DOHH2 (cell line): ENCODE results near the gene SH3BP5L.

Experiments used
- EZH2phosphoT487 ChIP-seq: fragments of 200-600 bp; sonication (generic); IDR thresholded peaks from 2 replicates; pipeline ENCODE4 v1.6.1; 2017; ENCODE audit warnings: borderline replicate concordance, mild to moderate bottlenecking, antibody characterized with exemption, low read length, moderate library complexity, mixed read lengths
- TF ChIP-seq, protein P1 (sequence below): fragments of 200-600 bp; sonication (generic); IDR thresholded peaks from one replicate; pipeline ENCODE4 v1.5.1; 2014; ENCODE audit warnings: antibody characterized with exemption, mild to moderate bottlenecking, low read depth, low read length; ENCODE audit not compliant: poor library complexity, severe bottlenecking

DNA sequence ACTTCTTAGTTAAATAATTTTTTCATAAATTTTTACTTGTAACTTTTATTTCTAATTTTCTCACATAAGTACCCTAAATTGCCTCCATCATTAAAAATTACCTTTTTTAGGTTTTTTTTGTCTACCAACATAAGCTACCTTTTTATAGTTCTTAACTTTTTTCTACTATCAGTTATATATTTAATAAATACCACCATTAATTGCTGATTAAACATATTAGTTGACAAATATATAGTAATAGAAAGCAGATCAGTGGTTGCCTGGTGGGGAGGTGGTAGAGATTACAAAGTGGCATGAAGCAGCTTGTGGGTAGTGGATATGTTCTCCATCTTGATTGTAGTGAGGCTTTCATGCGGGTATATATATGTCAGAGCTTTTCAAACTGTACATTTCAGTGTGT, 6.1 kb upstream of the SH3BP5L start:
- TF ChIP-seq, protein P1, sequence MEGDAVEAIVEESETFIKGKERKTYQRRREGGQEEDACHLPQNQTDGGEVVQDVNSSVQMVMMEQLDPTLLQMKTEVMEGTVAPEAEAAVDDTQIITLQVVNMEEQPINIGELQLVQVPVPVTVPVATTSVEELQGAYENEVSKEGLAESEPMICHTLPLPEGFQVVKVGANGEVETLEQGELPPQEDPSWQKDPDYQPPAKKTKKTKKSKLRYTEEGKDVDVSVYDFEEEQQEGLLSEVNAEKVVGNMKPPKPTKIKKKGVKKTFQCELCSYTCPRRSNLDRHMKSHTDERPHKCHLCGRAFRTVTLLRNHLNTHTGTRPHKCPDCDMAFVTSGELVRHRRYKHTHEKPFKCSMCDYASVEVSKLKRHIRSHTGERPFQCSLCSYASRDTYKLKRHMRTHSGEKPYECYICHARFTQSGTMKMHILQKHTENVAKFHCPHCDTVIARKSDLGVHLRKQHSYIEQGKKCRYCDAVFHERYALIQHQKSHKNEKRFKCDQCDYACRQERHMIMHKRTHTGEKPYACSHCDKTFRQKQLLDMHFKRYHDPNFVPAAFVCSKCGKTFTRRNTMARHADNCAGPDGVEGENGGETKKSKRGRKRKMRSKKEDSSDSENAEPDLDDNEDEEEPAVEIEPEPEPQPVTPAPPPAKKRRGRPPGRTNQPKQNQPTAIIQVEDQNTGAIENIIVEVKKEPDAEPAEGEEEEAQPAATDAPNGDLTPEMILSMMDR, result no peak
- TF ChIP-seq EZH2phosphoT487, result no peak
